ENCODE results near the gene RBPMS2.

The RBPMS2 gene

DNA sequence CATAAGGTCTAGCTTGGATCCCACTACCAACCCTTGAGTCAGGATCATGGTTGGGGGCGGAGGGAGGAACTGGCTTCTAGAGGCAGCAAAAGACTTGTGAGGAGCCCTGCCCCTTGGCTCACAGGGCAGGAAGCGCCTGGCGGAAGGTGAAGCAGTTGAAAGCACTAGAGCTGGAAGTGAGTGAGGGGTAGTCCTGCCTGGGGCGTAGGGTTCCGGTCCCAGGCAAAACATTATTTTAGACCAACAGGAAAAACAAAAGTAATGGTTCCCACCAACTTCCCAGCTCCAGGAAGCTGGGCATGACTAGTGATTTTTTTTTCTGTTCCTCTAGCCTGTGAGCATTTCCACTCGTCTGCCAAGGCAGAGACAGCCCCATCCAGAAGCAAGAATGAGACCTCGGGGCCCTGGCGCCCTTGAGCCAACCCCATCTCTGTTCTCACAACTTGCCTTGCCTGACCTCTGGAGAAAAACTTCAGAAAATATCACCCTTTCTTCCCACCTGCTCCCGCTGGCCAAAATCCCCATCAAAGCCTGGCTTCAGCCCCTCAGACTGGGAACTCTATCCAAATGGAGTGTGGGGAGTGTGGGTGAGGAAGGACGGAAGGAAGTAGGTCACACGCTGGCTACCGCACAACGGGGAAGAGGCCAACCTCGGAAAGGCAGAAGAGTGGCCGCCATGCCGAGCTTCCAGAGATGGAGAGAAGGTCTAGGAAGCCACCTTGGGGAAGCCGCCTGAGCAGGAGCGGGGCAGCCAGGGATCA is 57.5 kb downstream of the RBPMS2 start:
- H3K27ac ChIP-seq (replicated peaks), result no peak overlapping the region
- H3K27me3 ChIP-seq (ENCODE audit: insufficient read depth, poor library complexity, severe bottlenecking), result no peaks in the 10 kb centered on the region
- no peak for DNase-seq (ENCODE audit: low read depth in 1 of 2, low spot score in 1 of 2)
- no peak for TF ChIP-seq CTCF (IDR thresholded peaks at IDR 0.05; ENCODE audit: insufficient read depth, low read length)
- no peak for TF ChIP-seq POLR2AphosphoS5 (IDR thresholded peaks at IDR 0.05; ENCODE audit: low read depth)
- TF ChIP-seq SPI1 (IDR thresholded peaks at IDR 0.05; ENCODE audit: borderline replicate concordance, low read depth), result no peak
- no peak for TF ChIP-seq GABPA (IDR thresholded peaks at IDR 0.05; ENCODE audit: low read depth)
- TF ChIP-seq, protein P1, sequence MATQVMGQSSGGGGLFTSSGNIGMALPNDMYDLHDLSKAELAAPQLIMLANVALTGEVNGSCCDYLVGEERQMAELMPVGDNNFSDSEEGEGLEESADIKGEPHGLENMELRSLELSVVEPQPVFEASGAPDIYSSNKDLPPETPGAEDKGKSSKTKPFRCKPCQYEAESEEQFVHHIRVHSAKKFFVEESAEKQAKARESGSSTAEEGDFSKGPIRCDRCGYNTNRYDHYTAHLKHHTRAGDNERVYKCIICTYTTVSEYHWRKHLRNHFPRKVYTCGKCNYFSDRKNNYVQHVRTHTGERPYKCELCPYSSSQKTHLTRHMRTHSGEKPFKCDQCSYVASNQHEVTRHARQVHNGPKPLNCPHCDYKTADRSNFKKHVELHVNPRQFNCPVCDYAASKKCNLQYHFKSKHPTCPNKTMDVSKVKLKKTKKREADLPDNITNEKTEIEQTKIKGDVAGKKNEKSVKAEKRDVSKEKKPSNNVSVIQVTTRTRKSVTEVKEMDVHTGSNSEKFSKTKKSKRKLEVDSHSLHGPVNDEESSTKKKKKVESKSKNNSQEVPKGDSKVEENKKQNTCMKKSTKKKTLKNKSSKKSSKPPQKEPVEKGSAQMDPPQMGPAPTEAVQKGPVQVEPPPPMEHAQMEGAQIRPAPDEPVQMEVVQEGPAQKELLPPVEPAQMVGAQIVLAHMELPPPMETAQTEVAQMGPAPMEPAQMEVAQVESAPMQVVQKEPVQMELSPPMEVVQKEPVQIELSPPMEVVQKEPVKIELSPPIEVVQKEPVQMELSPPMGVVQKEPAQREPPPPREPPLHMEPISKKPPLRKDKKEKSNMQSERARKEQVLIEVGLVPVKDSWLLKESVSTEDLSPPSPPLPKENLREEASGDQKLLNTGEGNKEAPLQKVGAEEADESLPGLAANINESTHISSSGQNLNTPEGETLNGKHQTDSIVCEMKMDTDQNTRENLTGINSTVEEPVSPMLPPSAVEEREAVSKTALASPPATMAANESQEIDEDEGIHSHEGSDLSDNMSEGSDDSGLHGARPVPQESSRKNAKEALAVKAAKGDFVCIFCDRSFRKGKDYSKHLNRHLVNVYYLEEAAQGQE (IDR thresholded peaks at IDR 0.05; ENCODE audit: insufficient replicate concordance, low read depth), result no peak
- no peak overlapping the region for H3K4me3 ChIP-seq (replicated peaks; ENCODE audit: insufficient read depth, low read length)

DNA sequence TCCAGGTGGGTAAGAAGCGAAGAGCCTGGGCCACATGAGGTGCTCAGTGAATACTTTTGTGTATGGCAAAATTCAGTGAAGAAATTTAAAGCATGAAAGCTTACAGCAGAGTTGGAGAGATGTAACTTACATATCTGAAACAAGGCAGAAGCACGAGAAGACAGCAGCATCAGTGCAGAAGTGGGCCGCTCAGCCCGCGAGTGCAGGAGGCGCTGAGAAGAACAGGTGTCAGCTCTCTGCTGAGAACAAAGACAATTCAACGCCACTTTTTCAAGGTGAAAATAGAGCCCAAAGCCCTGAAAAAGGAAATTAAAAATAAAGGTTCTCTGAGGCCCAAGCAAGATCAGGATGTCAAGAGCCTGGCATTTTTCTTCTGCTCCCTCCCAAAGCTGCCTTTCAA is 58.3 kb downstream of the RBPMS2 start:
- no peak for TF ChIP-seq CTCF (IDR thresholded peaks at IDR 0.05; ENCODE audit: insufficient read depth, low read length)
- no peak for TF ChIP-seq GABPA (IDR thresholded peaks at IDR 0.05; ENCODE audit: low read depth)
- no peak for TF ChIP-seq POLR2AphosphoS5 (IDR thresholded peaks at IDR 0.05; ENCODE audit: low read depth)
- TF ChIP-seq, protein P1 (IDR thresholded peaks at IDR 0.05; ENCODE audit: insufficient replicate concordance, low read depth), result no peak
- no peak for TF ChIP-seq SPI1 (IDR thresholded peaks at IDR 0.05; ENCODE audit: borderline replicate concordance, low read depth)
- Histone ChIP-seq H3K27ac (replicated peaks) (no peak overlapping the region), H3K4me3 (replicated peaks; ENCODE audit: insufficient read depth, low read length) (no peak overlapping the region), H3K27me3 (ENCODE audit: insufficient read depth, poor library complexity, severe bottlenecking) (no peaks in the 10 kb centered on the region)
- DNase-seq (ENCODE audit: low read depth in 1 of 2, low spot score in 1 of 2), result no peak

- TF ChIP-seq POLR2AphosphoS5 (IDR thresholded peaks at IDR 0.05; ENCODE audit: low read depth), result no peak
- Histone ChIP-seq H3K27ac (replicated peaks) (no peak overlapping the region), H3K4me3 (replicated peaks; ENCODE audit: insufficient read depth, low read length) (no peak overlapping the region), H3K27me3 (ENCODE audit: insufficient read depth, poor library complexity, severe bottlenecking) (no peaks in the 10 kb centered on the region)
- no peak for DNase-seq (ENCODE audit: low read depth in 1 of 2, low spot score in 1 of 2)
Observed at GRCh38 chr15:64716452-64716851, 58.9 kb downstream of the RBPMS2 start.

- Histone ChIP-seq H3K27me3 (ENCODE audit: insufficient read depth, poor library complexity, severe bottlenecking) (no peaks in the 10 kb centered on the region), H3K27ac (replicated peaks) (no peak overlapping the region), H3K4me3 (replicated peaks; ENCODE audit: insufficient read depth, low read length) (no peak overlapping the region)
- no peak for DNase-seq (ENCODE audit: low read depth in 1 of 2, low spot score in 1 of 2)
- no peak for TF ChIP-seq POLR2AphosphoS5 (IDR thresholded peaks at IDR 0.05; ENCODE audit: low read depth)
- TF ChIP-seq, protein P1 (IDR thresholded peaks at IDR 0.05; ENCODE audit: insufficient replicate concordance, low read depth), result no peak
- TF ChIP-seq SPI1 (IDR thresholded peaks at IDR 0.05; ENCODE audit: borderline replicate concordance, low read depth), result no peak
- no peak for TF ChIP-seq GABPA (IDR thresholded peaks at IDR 0.05; ENCODE audit: low read depth)
- no peak for TF ChIP-seq CTCF (IDR thresholded peaks at IDR 0.05; ENCODE audit: insufficient read depth, low read length)
Observed at GRCh38 chr15:64713592-64713991, 61.8 kb downstream of the RBPMS2 start.

Data from HL-60 (cell line).